Epithelial cell of proximal tubule (primary cell): Measurements from ENCODE around the gene CBFA2T2. TPM values are rescaled to one million over a fixed set of nuclear protein-coding genes. Genes with fewer than 3 reads are reported as not detected.
"Not testable (repeated sequence)": the region's sequence is repeated elsewhere in the genome, so short reads cannot be mapped to it uniquely, and the experiment has no call there.

Experiments
- DNase-seq: peaks from one replicate; pipeline ENCODE4 v3.0.0-alpha.2; 2011; ENCODE audit warnings: low read depth
- H3K4me3 ChIP-seq: 2 replicates; pipeline ENCODE4 v1.5.1; 2011; ENCODE audit warnings: low read depth, mild to moderate bottlenecking, low read length
- total RNA-seq: library from RNA; depleted of rRNA; stranded (reverse); fragments of >200 nt; gene quantifications from 2 replicates; pipeline ENCODE4 v1.2.3, GENCODE V29; 2015
- TF ChIP-seq, protein P1 (sequence below): conservative IDR thresholded peaks from 2 replicates; pipeline ENCODE4 v1.5.1; 2012; ENCODE audit warnings: low read depth, mild to moderate bottlenecking, low read length

Gene CBFA2T2
- total RNA-seq, 1 donor from 2014 or later = 8.4 TPM

DNA sequence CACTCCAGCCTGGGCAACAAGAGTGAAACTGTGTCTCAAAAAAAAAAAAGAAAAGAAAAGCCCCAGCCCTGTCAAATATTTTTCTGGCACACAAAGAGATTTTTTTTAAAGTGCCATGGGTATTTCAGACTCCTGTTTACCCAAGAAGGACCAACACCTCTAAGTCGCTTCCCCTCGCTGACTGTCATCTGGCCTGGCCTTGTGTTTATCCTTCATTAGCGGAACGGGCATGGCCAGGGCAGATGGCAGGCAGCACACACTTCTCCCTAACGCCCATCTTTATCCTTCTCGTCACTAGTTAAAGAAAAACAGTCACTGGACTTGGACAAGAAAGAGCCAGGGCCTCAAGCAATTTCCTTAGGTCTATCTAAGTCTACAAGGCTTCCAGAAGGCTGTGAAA lies 7.3 kb upstream of the CBFA2T2 start:
- no peak for DNase-seq
- no peak overlapping the region for H3K4me3 ChIP-seq
- TF ChIP-seq, protein P1, sequence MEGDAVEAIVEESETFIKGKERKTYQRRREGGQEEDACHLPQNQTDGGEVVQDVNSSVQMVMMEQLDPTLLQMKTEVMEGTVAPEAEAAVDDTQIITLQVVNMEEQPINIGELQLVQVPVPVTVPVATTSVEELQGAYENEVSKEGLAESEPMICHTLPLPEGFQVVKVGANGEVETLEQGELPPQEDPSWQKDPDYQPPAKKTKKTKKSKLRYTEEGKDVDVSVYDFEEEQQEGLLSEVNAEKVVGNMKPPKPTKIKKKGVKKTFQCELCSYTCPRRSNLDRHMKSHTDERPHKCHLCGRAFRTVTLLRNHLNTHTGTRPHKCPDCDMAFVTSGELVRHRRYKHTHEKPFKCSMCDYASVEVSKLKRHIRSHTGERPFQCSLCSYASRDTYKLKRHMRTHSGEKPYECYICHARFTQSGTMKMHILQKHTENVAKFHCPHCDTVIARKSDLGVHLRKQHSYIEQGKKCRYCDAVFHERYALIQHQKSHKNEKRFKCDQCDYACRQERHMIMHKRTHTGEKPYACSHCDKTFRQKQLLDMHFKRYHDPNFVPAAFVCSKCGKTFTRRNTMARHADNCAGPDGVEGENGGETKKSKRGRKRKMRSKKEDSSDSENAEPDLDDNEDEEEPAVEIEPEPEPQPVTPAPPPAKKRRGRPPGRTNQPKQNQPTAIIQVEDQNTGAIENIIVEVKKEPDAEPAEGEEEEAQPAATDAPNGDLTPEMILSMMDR = no peak

DNA sequence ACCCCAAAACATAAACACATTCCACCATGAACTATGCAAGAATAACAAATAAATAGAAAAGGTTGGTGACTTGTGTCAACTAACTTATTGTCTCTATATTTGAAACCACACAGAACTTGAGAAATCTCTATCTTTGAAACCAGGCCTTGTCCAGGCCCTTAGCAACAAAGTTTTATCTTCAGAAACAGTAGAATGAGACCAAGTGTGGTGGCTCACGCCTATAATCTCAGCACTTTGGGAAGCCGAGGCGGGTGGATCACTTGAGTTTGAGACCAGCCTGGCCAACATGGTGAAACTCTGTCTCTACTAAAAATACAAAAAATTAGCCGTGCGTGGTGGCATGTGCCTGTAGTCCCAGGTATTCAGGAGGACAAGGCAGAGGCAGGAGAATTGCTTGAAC lies 6.7 kb upstream of the CBFA2T2 start:
- not testable (repeated sequence) for H3K4me3 ChIP-seq, DNase-seq

DNA sequence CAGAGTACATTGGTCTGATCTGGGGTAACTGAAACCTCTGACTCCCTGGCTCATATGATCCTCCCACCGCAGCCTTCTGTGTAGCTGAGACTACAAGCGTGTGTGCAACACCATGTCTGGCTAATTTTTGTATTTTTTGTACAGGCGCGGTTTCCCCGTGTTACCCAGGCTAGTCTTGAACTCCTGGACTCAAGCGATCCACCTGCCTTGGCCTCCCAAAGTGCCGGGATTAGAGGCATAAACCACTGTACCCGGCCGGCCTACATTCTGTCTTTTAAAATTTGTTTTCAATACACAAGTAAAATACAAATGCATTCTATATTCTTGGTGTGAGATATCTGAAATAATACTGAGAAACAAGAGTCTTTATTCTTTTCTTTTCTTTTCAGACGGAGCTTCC lies 1.7 kb upstream of the CBFA2T2 start:
- no peak overlapping the region for H3K4me3 ChIP-seq
- no peak for DNase-seq
- TF ChIP-seq, protein P1 = no peak

DNA sequence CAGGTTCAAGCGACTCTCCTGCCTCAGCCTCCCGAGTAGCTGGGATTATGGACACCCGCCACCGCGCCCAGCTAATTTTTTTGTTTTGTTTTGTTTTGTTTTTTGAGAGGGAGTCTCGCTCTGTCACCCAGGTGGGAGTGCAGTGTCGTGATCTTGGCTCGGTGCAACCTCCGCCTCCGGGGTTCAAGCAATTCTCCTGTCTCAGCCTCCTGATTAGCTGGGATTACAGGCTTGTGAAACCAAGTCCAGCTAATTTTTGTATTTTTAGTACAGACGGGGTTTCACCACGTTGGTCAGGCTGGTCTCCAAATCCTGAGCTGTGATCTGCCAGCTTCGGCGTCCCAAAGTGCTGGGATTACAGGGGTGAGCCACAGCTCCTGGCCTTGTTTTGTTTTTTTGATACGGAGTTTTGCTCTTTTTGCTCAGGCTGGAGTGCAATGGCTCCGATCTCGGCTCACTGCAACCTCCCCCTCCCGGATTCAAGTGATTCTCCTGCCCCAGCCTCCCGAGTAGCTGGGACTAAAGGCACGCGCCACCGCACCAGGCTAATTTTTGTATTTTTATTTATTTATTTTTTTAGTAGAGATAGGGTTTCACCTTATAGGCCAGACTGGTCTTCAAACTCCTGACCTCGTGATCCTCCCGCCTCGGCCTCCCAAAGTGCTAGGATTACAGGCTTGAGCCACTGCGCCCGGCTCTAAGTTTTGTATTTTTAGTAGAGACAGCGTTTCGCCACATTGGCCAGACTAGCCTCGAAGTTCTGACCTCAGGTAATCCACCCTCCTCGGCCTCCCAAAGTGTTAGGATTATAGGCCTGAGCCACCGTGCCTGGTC lies 1.0 kb upstream of the CBFA2T2 start:
- not testable (repeated sequence) for DNase-seq
- H3K4me3 ChIP-seq = peak overlapping the region; percentile 71

DNA sequence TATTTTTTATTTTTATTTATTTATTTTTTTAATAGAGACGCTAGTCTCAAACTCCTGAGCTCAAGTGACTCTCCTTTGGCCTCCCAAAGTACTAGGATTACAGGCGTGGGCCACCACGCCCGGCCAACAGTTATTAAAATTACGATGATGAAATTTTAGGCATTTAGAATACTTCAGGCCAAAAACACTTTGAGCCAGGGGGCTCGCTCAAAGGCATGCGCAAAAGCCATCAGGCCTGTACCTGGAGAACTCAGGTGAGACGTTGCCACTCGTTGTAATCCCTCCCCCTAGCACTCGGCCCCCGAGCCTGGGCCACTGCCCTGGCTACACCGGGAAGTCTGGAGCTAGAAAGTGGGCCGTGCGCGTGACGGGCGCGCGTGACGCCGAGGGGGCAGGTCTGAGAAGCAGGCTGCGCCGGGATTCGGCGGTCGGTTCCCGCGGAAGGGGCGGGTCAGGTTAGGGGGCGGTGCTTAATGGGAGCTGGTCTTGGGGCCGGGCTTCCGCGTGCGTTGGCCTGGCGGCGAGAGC lies 337 bp upstream of the CBFA2T2 start:
- H3K4me3 ChIP-seq = peak overlapping the region; percentile 71
- TF ChIP-seq, protein P1 = no peak
- DNase-seq = peak; percentile 43

DNA sequence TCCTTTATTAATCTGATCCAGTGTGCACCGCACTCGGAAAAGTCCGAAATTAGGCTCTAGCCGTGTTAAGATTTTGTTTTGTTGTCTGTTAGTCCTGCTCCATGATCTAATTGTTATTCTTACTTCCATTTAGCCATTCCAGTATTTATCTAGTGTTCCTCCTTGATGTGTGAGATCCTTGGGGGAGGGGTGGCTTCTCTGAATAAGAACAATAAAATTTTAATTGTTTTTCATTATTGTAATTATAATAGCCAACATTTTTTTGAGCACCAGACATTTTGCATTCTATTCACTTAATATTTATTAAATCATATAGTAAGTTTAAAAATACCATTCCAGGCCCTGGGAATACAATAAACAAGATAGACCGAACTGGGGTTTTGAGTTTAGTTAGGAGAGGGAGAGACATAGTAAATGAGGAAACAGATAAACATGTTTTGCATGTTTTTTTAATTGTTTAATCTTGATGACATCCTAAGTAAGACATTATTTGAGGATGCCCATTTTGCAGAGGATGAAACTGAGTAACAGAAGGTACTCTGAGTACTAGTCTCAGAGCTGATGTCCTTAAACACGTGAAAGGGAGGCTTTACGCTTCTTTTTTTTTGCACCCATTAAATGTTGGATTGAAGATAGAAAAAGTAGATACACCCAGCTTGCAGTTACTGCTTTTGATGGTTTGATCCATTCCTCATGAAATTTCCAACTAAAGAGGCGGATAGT lies 1.2 kb downstream of the CBFA2T2 start:
- peak overlapping the region; percentile 75 for H3K4me3 ChIP-seq
- TF ChIP-seq, protein P1 = no peak
- no peak for DNase-seq

DNA sequence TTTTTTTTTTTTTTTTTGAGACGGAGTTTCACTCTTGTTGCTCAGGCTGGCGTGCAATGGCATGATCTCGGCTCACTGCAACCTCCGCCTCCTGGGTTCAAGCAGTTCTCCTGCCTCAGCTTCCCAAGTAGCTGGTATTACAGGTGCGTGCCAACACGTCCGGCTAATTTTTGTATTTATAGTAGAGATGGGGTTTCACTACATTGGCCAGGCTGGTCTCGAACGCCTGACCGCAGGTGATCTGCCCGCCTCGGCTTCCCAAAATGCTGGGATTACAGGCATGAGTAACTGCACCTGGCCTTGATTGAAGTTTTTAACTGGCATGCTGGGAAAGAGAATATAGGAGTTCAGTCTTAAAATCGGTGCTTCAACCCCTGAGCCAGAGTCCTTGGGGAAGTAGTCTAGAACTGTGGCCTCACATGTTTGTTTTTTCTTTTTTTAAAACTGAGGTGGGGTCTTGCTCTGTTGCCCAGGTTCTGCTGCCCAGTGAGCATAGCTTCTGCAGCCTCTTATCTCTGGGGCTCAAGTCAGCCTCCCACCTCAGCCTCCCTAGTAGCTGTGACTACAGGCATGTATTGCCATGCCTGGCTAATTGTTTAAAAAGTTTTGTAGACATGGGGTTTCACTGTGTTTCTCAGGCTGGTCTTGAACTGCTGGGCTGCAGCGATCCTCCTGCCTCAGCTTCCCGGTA lies 3.3 kb downstream of the CBFA2T2 start:
- TF ChIP-seq, protein P1 = no peak
- no peak overlapping the region for H3K4me3 ChIP-seq
- no peak for DNase-seq

DNA sequence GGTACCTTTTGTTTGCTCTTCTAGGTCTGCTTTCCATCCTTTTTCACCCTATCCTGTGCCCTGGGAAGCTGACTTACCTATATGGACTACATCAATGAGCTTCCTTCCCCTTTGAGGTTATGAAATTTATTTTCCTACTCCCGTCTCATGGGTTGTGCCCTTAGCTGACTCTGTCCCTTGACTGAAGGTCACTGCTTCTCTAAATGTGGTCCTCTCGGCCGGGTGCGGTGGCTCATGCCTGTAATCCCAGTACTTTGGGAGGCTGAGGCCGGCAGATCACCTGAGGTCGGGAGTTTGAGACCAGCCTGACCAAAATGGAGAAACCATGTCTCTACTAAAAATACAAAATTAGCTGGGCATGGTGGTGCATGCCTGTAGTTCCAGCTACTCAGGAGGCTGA lies 6.9 kb downstream of the CBFA2T2 start:
- not testable (repeated sequence) for DNase-seq, H3K4me3 ChIP-seq
